GM19468 (cell line): ENCODE measurements around the gene ID1.
A peak's percentile ranks its signal among the peaks of the same experiment; 100 is the strongest.
"Not testable (repeated sequence)": the region's sequence is repeated elsewhere in the genome, so short reads cannot be mapped to it uniquely, and the experiment has no call there.

ENCODE experiments used
- ATAC-seq: cut with Tn5 transposase; IDR thresholded peaks from one replicate; pipeline ENCODE4 v1.9.1; 2021; ENCODE audit warnings: mild to moderate bottlenecking, moderate library complexity, moderate number of reproducible peaks; ENCODE audit not compliant: unreplicated experiment; ENCODE audit errors: extremely low read depth

Gene ID1

DNA sequence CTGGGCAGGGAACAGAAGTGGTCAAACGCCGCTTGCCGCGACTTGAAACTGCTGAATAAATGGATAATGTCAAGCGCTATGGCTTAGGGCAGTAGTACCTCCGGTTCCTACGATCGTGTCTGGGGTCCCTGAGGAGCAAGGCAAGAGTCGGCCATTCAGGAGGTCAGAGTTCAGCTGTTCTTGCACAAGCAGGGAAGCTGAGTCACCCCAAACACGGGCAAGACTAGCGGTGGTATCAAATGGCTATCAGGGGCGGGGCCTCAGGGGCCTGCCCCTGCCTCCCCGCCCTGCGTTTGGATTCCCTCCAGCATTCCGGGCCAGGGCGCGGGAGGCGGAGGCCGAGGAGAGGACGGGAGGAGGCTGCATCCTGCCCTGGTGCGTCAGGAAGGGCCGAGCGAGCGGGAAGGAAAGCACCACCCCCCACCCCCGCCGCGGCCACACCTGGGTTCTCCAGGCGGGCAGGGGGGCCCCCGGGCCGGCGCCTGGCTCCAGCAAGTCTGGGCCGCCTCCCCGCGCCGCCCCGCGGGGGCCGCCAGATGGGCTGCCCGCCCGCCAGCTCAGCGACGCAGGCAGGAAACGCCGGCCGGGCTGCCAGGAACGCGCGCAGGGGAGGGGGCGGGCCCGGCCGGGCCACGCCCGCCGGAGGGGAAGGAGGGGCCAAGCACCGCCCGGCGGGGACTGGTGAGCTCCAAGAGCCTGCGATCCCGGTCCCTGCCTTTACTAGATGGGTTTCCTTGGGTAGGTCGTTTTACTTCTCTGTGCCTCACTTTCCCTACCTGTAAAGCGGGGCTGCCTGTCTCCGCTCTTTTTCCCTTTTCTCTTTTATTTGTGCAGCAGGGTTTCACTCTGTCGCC is 32.2 kb upstream of the ID1 start:
- ATAC-seq = peak; percentile 77

DNA sequence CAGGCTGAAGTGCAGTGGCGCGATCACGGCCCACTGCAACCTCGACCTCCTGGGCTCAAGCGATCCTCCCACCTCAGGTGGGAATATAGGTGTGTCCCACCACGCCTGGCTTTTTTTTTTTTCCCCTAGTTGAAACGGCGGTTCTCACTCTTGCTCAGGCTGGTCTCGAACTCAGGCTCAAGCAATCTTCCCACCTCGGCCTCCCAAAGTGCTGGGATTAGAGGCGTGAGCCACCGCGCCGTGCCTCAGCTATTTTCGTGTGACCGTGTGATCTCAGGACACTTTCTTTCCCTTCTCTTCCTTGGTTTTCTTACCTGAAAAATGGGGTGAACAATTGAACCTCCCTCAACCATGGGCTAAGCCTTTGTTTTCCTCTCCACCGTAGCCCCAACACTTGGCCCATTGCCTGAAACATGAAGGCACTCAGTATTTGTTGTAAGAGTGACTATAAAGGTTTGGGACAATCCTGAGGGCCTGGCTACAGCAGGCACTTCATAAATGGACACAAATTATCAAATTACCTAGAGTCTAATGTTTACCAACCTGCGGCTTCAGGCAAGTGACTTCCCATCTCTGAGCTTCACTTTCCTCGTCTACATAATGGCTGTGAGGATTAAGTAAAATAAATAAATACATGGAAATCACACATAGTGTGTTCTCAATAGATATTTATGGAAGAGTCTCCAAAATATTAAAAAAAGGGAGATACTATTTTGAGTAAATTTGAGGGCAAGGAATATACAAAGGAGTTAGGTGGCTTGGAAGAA is 31.4 kb upstream of the ID1 start:
- ATAC-seq = no peak

DNA sequence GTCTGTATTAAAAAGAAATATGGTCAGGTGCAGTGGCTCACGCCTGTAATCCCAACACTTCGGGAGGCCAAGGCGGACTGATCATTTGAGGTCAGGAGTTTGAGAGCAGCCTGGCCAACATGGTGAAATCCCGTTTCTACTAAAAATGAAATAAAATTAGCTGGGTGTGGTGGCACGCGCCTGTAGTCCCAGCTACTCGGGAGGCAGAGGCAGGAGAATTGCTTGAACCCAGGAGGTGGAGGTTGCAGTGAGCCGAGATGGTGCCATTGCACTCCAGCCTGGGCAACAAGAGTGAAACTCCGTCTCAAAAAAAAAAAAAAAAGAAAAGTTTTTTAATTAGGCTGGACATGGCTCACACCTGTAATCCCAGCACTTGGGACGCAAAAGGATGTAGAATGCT is 30.1 kb upstream of the ID1 start:
- ATAC-seq = not testable (repeated sequence)

GRCh38 chr20:31576751-31577150 is 28.3 kb upstream of the ID1 start:
- ATAC-seq = no peak

- no peak for ATAC-seq
Measured at GRCh38 chr20:31577194-31577593, 27.9 kb upstream of the ID1 start.

- ATAC-seq = no peak
Measured at GRCh38 chr20:31578448-31579138, 26.5 kb upstream of the ID1 start.

GRCh38 chr20:31579245-31579644 is 25.8 kb upstream of the ID1 start:
- no peak for ATAC-seq

DNA sequence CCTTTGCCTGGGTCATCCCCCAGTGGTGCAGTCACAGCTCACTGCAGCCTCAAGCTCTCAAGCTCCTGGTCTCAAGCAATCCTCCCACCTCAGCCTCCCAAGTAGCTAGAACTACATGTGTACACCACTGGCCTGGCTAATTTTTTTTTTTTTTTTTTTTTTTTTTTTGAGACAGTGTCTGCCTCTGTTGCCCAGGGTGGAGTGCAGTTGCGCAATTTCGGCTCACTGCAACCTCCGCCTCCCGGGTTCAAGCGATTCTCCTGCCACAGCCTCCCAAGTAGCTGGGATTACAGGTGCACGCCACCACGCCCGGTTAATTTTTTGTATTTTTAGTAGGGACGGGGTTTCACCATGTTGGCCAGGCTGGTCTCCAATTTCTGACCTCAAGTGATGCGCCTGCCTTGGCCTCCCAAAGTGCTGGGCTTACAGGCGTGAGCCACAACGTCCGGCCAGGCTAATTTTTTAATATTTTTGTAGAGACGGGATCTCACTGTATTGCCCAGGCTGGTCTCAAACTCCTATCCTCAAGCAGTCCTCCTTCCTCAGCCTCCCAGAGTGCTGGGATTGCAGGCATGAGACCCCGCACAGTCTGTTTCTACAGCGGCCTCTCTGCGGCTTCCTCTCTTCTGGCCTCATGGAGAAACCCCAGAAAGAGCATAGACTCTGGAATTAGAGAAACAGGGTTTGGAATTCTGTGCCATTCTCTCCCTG is 25.0 kb upstream of the ID1 start:
- not testable (repeated sequence) for ATAC-seq

DNA sequence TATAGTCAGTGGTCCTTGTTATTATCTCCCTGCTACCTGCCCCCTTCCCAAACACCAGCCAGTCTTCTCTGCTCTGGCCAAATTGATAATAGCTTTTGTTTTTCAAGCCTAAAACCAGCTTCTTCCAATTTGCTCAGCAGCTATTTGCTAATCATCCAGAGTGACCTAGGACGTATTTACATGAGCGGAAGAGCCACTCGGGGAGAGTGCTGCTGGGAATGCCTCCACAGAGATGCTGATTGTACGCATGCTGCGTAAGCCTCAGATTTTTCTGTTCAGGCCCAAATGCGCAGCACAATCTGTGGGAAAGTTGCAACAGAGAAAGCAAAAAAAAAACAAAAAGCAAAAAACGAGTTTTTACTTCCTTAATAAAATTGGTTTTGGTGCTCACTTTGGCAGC is 24.4 kb upstream of the ID1 start:
- no peak for ATAC-seq

GRCh38 chr20:31581391-31581790 is 23.7 kb upstream of the ID1 start:
- ATAC-seq = no peak

DNA sequence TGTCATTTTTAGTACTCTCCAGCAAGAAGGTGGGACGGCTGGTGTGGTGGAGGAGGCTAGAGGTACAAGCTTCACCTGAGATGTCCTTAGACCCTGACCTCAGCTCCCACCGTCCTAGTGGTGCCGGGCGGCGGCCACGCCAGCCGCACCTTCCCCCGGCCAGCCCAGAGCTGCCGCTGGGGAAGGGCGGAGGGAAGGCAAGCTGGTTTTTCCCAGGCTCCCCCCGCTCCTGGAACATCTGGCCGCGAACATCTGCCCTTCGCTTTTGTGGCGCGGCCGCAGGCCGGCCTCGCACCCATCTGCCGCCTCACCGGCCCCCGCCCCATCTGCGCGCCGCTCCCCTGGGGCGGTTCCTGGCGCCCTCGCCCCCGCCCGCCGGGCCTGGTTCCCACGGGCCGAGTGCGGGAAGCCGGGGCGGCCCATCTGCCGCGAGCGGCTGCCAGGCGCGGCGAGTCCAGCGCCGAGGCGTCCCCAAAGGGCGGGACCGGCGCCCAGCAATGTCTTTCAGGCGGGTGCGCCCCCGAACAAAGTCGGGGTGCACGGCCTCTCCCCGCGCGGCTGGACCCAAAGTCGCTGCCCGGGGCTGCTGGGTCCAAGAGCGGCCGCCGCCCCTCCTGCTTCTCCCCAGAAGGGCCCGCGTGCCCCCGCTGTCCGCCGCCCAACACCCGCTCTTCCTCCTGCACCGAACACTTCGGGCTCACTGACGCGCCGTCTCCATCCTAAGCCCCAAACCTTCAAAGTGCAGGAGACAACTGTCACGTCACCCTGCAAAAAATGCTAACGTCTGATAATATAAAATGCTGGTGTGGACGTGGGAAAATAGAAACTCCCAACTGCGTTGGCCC is 17.3 kb upstream of the ID1 start:
- ATAC-seq = no peak

DNA sequence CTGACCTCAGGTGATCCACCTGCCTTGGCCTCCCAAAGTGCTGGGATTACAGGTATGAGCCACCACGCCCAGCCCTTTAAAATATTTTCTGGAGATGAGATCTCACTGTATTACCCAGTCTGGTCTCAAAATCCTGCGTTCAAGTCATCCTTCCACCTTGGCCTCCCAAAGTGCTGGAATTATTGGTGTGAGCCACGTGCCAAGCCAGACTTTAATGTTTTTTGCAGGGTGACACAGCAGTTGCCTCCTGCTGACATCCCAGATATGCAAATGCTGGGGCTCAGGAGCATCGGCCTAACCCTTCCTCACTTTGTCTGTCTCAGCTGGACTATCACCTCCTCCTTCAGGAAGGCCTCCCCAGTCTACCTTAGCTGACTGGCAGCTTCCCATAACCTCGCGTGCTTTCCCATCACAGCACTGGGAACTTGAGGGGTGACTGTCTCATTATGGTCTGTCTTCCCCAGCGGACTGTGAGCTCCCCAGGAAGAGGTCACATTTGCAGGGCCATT is 14.3 kb upstream of the ID1 start:
- ATAC-seq = no peak

DNA sequence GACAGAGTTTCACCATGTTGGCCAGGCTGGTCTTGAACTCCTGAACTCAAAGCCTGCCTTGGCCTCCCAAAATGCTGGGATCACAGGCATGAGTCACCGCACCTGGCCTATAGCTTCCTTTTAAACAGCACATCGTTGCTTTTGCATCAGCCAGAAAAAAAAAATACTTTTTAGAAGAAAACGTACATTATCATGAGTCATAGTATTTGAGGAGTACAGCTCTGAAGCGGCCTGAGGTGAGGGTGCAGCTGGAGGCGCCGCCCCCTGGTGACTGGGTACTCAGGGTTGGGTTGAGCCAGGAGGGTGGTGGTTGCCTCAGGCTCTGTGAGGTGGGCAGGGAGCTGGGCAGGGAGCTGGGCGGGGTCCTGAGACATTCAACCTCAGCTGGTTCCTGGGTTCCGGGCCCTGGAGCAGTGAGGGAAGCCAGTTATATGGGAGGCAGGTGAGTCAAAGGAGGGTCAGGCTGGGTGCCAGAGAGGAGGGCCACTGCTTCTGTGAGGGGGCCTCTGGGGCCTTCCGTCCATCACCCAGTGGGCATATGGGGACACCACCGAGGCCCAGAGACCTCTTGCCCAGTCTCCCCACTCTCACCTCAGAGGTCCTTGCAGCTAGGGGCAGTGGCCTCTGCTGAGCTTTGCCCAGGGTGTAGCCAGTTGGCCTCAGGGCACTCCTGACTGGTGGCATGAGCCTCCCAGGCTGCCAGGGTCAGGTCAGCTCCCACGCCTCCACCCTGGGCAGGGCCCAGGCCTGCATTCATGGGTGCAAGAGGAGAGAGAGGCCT is 11.7 kb upstream of the ID1 start:
- ATAC-seq = no peak

DNA sequence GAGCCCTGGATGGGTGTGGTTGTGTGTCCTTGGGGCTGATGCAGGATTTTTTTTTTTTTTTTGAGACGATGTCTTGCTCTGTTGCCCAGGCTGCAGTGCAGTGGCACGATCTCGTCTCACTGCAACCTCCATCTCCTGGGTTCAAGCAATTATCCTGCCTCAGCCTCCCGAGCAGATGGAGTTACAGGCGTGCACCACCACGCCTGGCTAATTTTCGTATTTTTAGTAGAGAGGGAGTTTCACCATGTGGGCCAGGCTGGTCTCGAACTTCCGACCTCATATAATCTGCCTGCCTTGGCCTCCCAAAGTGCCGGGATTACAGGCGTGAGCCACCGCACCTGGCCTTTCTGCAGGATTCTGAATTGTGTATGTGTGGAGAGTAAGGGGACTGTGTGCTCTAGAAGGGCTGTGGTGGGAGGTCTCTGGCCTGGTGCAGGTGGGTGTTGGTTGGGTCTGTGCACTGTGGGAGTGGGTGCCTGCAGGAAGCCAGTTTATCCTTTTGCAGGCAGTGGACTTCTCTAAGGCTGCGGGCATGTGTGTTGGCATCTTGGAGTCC is 11.0 kb upstream of the ID1 start:
- no peak for ATAC-seq

DNA sequence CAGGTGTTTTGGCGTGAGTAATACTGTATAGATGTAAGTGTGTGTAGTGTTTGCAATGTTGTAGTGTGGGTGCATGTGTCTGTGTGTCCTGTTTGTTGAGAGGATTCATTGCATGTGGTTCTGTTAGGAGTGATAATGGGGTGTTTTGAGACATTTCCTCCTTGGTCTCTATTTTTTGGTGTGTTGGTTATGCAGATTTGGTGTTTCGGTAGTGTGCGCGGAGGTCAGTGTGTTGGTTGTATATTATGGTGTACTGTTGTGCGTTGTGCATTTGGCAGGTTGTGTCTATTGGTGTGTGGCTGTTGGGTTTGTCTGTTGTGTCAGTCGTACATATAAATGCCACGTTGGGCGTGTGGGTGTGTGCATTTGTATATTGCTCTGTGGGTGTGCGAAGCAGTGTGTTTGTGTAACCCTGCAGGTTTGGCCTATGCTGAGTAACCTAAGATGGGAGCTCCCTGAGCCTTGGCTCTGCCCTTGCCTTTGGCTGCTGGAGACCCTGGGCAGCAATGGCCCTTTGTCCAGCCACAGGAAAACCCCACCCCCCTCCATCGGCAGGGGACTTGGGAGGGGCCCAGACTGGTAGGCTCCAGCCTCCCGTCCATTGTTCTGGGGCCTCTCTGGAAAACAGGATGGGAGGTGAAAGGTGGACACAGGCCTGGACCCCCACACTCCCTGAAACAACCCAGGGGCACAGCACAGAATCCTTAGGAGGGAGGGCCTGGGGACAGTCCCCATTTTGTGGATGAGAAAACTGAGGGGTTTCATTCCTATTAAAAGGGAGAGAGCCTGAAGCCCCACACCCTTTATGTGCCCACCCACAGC is 10.3 kb upstream of the ID1 start:
- ATAC-seq = no peak

DNA sequence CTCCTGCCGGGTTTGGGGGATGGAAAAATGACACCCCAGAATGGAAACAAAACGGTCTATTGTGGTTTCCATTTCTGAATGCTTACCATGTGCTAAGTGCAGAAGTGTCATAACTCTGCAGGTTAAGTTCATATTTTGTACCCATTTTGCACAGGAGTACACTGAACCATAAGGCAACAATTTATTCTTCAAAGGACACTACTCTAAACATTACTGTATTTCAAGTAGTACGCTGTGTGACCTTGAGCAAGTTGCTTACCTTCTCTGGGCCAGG is 9.8 kb upstream of the ID1 start:
- ATAC-seq = no peak

- no peak for ATAC-seq
Measured at GRCh38 chr20:31595654-31596411, 9.3 kb upstream of the ID1 start.
